ENCODE measurements around the gene TMEM145.

The TMEM145 gene

GRCh38 chr19:42277821-42278451 lies 35.2 kb upstream of the TMEM145 start:
- no peak overlapping the region for H3K4me3 ChIP-seq (ENCODE audit: low read depth, low read length)

- H3K4me3 ChIP-seq (ENCODE audit: low read depth, low read length) = no peak overlapping the region
These were observed 34.5 kb upstream of the TMEM145 start for GRCh38 chr19:42278452-42279154.

- peak overlapping the region; percentile 53 for H3K4me3 ChIP-seq (ENCODE audit: low read depth, low read length)
These were observed 33.8 kb upstream of the TMEM145 start for GRCh38 chr19:42279155-42279901.

- peak overlapping the region; percentile 53 for H3K4me3 ChIP-seq (ENCODE audit: low read depth, low read length)
These were observed 33.0 kb upstream of the TMEM145 start for GRCh38 chr19:42279902-42280814.

- peak overlapping the region; percentile 53 for H3K4me3 ChIP-seq (ENCODE audit: low read depth, low read length)
These were observed 32.3 kb upstream of the TMEM145 start for GRCh38 chr19:42280815-42281145.

GRCh38 chr19:42281146-42281826 lies 31.8 kb upstream of the TMEM145 start:
- H3K4me3 ChIP-seq (ENCODE audit: low read depth, low read length) = peak overlapping the region; percentile 20

- no peak overlapping the region for H3K4me3 ChIP-seq (ENCODE audit: low read depth, low read length)
These were observed 31.0 kb upstream of the TMEM145 start for GRCh38 chr19:42281827-42282762.

- H3K4me3 ChIP-seq (ENCODE audit: low read depth, low read length) = no peak overlapping the region
These were observed 30.3 kb upstream of the TMEM145 start for GRCh38 chr19:42282819-42283187.

- H3K4me3 ChIP-seq (ENCODE audit: low read depth, low read length) = peak overlapping the region; percentile 42
These were observed 29.7 kb upstream of the TMEM145 start for GRCh38 chr19:42283188-42284065.

- H3K4me3 ChIP-seq (ENCODE audit: low read depth, low read length) = peak overlapping the region; percentile 24
These were observed 29.0 kb upstream of the TMEM145 start for GRCh38 chr19:42284066-42284501.

- peak overlapping the region; percentile 60 for H3K4me3 ChIP-seq (ENCODE audit: low read depth, low read length)
These were observed 28.3 kb upstream of the TMEM145 start for GRCh38 chr19:42284591-42285341.

- no peak overlapping the region for H3K4me3 ChIP-seq (ENCODE audit: low read depth, low read length)
These were observed 27.6 kb upstream of the TMEM145 start for GRCh38 chr19:42285541-42285941.

GRCh38 chr19:42285988-42286348 lies 27.1 kb upstream of the TMEM145 start:
- no peak overlapping the region for H3K4me3 ChIP-seq (ENCODE audit: low read depth, low read length)

GRCh38 chr19:42286349-42287016 lies 26.6 kb upstream of the TMEM145 start:
- H3K4me3 ChIP-seq (ENCODE audit: low read depth, low read length) = no peak overlapping the region

- no peak overlapping the region for H3K4me3 ChIP-seq (ENCODE audit: low read depth, low read length)
These were observed 25.9 kb upstream of the TMEM145 start for GRCh38 chr19:42287017-42287826.

GRCh38 chr19:42287827-42288107 lies 25.3 kb upstream of the TMEM145 start:
- H3K4me3 ChIP-seq (ENCODE audit: low read depth, low read length) = no peak overlapping the region

- no peak overlapping the region for H3K4me3 ChIP-seq (ENCODE audit: low read depth, low read length)
These were observed 24.7 kb upstream of the TMEM145 start for GRCh38 chr19:42288387-42288786.
